ENCODE data around the gene MRPL21.
A peak's percentile ranks its signal among the peaks of the same experiment; 100 is the strongest.

The MRPL21 gene

DNA sequence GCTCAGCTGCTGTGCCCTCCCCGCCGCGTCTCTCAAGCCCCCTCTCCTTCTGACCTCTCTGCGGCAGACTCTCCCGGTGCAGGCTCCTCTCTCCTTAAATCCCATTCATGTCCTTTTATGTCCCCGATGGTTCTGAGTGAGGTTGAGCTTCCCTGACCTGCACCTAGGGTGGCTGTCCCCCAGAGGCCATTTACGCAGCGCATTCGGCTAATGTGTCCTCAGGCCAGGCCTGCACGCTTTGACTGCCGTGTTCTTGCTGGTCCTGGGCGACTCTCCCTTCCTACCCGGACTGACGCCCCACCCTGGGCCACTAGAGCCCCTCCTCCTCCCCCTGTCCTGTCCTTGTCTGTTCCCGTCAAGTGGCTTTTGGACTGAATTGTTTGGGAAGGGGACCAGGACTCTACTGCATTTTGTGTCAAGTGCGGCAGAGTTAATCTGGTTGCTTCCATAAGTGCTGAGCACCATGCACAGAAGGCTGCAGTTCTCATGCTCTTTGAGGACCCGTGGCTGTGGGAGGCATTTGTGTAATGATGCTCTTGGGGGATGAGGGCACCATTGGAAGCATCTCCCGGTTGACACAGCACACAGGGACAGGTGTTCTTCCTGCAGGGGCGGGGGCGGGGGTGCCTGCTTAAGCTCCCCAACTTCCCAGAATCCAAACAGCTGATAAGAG, 37.2 kb upstream of the MRPL21 start:
- Histone ChIP-seq H3K36me3 (peaks cover 33 to 45% (median 35%) of the 10 kb centered on the region in 3 donors), H3K27ac (peak overlapping the region; percentile 83 to 89), H3K9me3 (no peaks in the 10 kb centered on the region), H3K4me1 (peaks cover 0 to 64% (median 28%) of the 10 kb centered on the region in 4 donors), H3K27me3 (no peaks in the 10 kb centered on the region), H3K4me3 (peak overlapping the region in 1 of 2 donors; percentile 26)
- TF ChIP-seq CTCF (IDR thresholded peaks at IDR 0.05) = no peak
- DNase-seq = peak in 1 of 2 donors; percentile 64
- intact Hi-C loops (cut with DNase I; ENCODE audit: low total_unique reads) = no loop called here

DNA sequence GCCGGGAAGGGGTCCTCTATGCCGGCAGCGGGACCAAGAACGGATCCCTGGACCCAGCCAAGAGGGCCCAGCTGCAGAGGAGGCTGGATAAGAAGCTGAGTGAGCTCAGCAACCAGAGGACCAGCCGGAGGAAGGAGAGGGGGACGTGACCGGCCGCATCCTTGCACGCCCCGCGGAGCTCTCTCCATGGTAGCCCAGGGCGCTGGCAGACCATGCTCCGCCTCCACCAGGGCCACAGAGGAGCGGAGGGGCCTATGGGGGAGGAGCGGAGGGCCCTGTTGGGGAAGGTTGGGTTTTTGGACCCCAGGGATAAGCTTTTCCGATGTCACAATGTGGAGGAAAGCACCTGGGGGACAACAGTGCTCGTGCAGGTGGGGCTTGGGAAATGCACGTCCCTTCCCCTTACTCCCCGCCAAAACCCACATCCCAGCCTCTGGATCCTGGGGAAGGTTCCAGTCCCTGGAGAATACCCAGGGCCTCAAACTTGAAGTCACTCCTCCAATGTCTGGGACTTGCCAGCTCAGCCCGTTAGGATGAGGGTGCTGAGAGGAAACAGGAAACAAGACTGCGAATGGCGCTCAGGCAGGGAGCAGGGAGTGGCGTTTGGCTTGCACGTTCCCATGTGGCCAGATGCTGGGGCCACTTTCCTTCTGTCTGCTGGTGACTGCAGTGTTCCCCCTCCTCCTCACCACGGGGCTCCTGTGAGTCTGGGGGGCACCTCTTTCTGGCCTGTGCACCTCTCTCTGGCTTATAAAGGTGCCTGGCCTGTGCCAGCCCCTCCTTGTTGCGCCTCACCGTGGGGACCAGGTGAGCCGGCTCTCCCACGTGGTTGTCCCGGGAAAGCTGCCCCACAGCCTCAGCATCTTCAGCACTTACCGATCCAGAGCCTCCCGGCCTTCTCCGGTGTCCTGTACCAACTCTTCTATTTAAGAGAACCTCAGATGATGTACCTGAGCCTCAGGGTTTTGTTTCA, 36.2 kb upstream of the MRPL21 start:
- H3K36me3 ChIP-seq = peaks cover 42 to 55% (median 43%) of the 10 kb centered on the region in 3 donors
- H3K9me3 ChIP-seq = no peaks in the 10 kb centered on the region
- intact Hi-C loops (cut with DNase I; ENCODE audit: low total_unique reads) = no loop called here
- peak in 1 of 2 donors; percentile 67 for DNase-seq
- H3K4me1 ChIP-seq = peaks cover 0 to 60% (median 28%) of the 10 kb centered on the region in 4 donors
- no peak for TF ChIP-seq CTCF (IDR thresholded peaks at IDR 0.05)
- no peaks in the 10 kb centered on the region for H3K27me3 ChIP-seq
- H3K4me3 ChIP-seq = no peak overlapping the region
- peak overlapping the region; percentile 18 to 83 for H3K27ac ChIP-seq

- Histone ChIP-seq H3K4me3 (no peak overlapping the region), H3K36me3 (peaks cover 51 to 63% (median 51%) of the 10 kb centered on the region in 3 donors), H3K4me1 (peaks cover 0 to 51% (median 28%) of the 10 kb centered on the region in 4 donors), H3K27ac (peak overlapping the region; percentile 18 to 83), H3K9me3 (no peaks in the 10 kb centered on the region), H3K27me3 (no peaks in the 10 kb centered on the region)
- intact Hi-C loops (cut with DNase I; ENCODE audit: low total_unique reads) = no loop called here
- no peak for DNase-seq
- no peak for TF ChIP-seq CTCF (IDR thresholded peaks at IDR 0.05)
Measured at GRCh38 chr11:68938816-68939582, 35.4 kb upstream of the MRPL21 start.

DNA sequence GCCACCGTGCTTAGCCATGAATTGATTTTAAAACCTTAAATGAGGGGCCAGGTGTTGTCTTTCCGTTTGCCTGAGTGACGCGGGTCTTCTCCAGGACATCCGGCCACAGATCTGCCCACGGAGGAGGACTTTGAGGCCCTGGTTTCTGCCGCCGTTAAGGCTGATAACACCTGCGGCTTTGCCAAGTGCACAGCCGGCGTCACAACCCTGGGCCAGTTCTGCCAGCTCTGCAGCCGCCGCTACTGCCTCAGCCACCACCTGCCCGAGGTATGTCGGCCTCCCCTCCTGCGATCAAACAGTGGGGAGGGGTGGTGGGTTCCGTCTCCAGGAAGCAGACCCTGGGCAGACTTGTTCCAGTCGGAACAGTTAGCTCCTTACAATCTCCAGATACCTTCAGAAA, 34.5 kb upstream of the MRPL21 start:
- H3K27me3 ChIP-seq = no peaks in the 10 kb centered on the region
- no peak overlapping the region for H3K4me3 ChIP-seq
- DNase-seq = no peak
- H3K4me1 ChIP-seq = peaks cover 0 to 42% (median 21%) of the 10 kb centered on the region in 4 donors
- peak overlapping the region in 1 of 2 donors; percentile 83 for H3K27ac ChIP-seq
- H3K9me3 ChIP-seq = no peaks in the 10 kb centered on the region
- intact Hi-C loops (cut with DNase I; ENCODE audit: low total_unique reads) = no loop called here
- TF ChIP-seq CTCF (IDR thresholded peaks at IDR 0.05) = no peak
- peaks cover 58 to 72% (median 59%) of the 10 kb centered on the region in 3 donors for H3K36me3 ChIP-seq

All from tibial artery (tissue), 4 donors.